GM23248 (cell line): ENCODE data around the gene NCKAP1. TPM values are rescaled to one million over a fixed set of nuclear protein-coding genes. Genes with fewer than 3 reads are reported as not detected.

ENCODE experiments used
- DNase-seq: peaks from one replicate; pipeline ENCODE4 v3.0.0-alpha.2; 2015
- H2AFZ ChIP-seq: fragments of 200-600 bp; sonication (generic); 2 replicates; pipeline ENCODE4 v1.6.1; 2016; ENCODE audit warnings: antibody characterized with exemption
- H3F3A ChIP-seq: fragments of 200-600 bp; sonication (generic); 2 replicates; pipeline ENCODE4 v1.6.1; 2016; ENCODE audit warnings: mild to moderate bottlenecking, antibody characterized with exemption, mixed run types; ENCODE audit not compliant: insufficient read depth
- H3K27ac ChIP-seq: fragments of 200-600 bp; sonication (generic); 2 replicates; pipeline ENCODE4 v1.5.1; 2016; ENCODE audit warnings: mild to moderate bottlenecking
- H3K27me3 ChIP-seq: fragments of 200-600 bp; sonication (generic); replicated peaks from 2 replicates; pipeline ENCODE4 v1.6.1; 2016; ENCODE audit warnings: mild to moderate bottlenecking; ENCODE audit not compliant: insufficient read depth
- H3K36me3 ChIP-seq: fragments of 200-600 bp; sonication (generic); 2 replicates; pipeline ENCODE4 v1.6.1; 2016; ENCODE audit warnings: low read depth, mild to moderate bottlenecking
- H3K4me1 ChIP-seq: fragments of 200-600 bp; sonication (generic); 2 replicates; pipeline ENCODE4 v1.6.1; 2016; ENCODE audit warnings: mild to moderate bottlenecking; ENCODE audit not compliant: insufficient read depth
- H3K4me2 ChIP-seq: fragments of 200-600 bp; sonication (generic); one replicate; pipeline ENCODE4 v1.6.1; 2016; ENCODE audit warnings: mild to moderate bottlenecking; ENCODE audit not compliant: unreplicated experiment
- H3K4me3 ChIP-seq: fragments of 200-600 bp; sonication (generic); 2 replicates; pipeline ENCODE4 v1.5.1; 2016; ENCODE audit warnings: mild to moderate bottlenecking
- H3K79me2 ChIP-seq: fragments of 200-600 bp; sonication (generic); 2 replicates; pipeline ENCODE4 v1.6.1; 2016; ENCODE audit warnings: mild to moderate bottlenecking; ENCODE audit not compliant: insufficient read depth
- H3K9ac ChIP-seq: fragments of 200-600 bp; sonication (generic); 2 replicates; pipeline ENCODE4 v1.6.1; 2016; ENCODE audit warnings: mild to moderate bottlenecking
- H3K9me2 ChIP-seq: fragments of 200-600 bp; sonication (generic); 2 replicates; pipeline ENCODE4 v1.6.1; 2016; ENCODE audit warnings: mixed run types, mild to moderate bottlenecking, moderate library complexity; ENCODE audit not compliant: insufficient read depth
- H3K9me3 ChIP-seq: fragments of 200-600 bp; sonication (generic); one replicate; pipeline ENCODE4 v1.6.1; 2017; ENCODE audit warnings: low read depth
- H4K20me1 ChIP-seq: fragments of 200-600 bp; sonication (generic); 2 replicates; pipeline ENCODE4 v1.6.0; 2016; ENCODE audit not compliant: insufficient read depth
- EZH2 ChIP-seq: fragments of 200-600 bp; sonication (generic); IDR thresholded peaks from 2 replicates; pipeline ENCODE4 v1.6.1; 2018; ENCODE audit warnings: antibody characterized with exemption, mild to moderate bottlenecking; ENCODE audit not compliant: insufficient read depth, poor library complexity, severe bottlenecking
- EZH2phosphoT487 ChIP-seq: fragments of 200-600 bp; sonication (generic); IDR thresholded peaks from 2 replicates; pipeline ENCODE4 v1.6.1; 2018; ENCODE audit warnings: antibody characterized with exemption, moderate library complexity, mild to moderate bottlenecking, low read depth; ENCODE audit not compliant: insufficient read depth
- WGBS, 2 experiments: methylation state at CpG; one replicate each; pipeline ENCODE4 v1.1.6; 2015 to 2017; ENCODE audit warnings: low lambda C conversion rate in 2 of 2, low coverage in 1 of 2; ENCODE audit errors: missing lambda C conversion rate in 2 of 2; 5-methylcytosine and 5-hydroxymethylcytosine counted together
- in situ Hi-C: fragments of 300-500 bp; cut with MboI; formaldehyde crosslinking; loops from 2 replicates; pipeline ENCODE4 v1.15.0; 2020
- polyA plus RNA-seq: library from polyadenylated mRNA; unstranded; fragments of >200 nt; fragmentation: Nextera tagmentation; extraction: Ambion mirVana; gene quantifications from 2 replicates; pipeline ENCODE4 v1.2.1, GENCODE V29; 2016
- total RNA-seq: library from RNA; depleted of rRNA; stranded (reverse); fragments of >200 nt; shearing (Covaris generic); gene quantifications from 2 replicates; pipeline ENCODE4 v1.2.3, GENCODE V29; 2014

Gene NCKAP1
- total and polyA plus RNA-seq, 2 experiments from 2014 or later, result 58.9 to 201 TPM

- no peaks in the 10 kb centered on the region for H3K9me2 ChIP-seq
- TF ChIP-seq EZH2phosphoT487, result no peak
- TF ChIP-seq EZH2, result no peak
- H3K27me3 ChIP-seq, result no peaks in the 10 kb centered on the region
- H3K36me3 ChIP-seq, result peaks cover 71% of the 10 kb centered on the region
- in situ Hi-C loops, result no loop called here
- WGBS, 2 experiments, result 95 to 98% methylated on average over 1 of the region's 1 CpG
- peaks cover 20% of the 10 kb centered on the region for H3K79me2 ChIP-seq
- peaks cover 22% of the 10 kb centered on the region for H3F3A ChIP-seq
- H3K9me3 ChIP-seq, result no peaks in the 10 kb centered on the region
- H3K4me1 ChIP-seq, result no peaks in the 10 kb centered on the region
- H3K4me3 ChIP-seq, result no peak overlapping the region
- DNase-seq, result no peak
- no peaks in the 10 kb centered on the region for H4K20me1 ChIP-seq
- H2AFZ ChIP-seq, result no peak overlapping the region
- no peak overlapping the region for H3K27ac ChIP-seq
- H3K9ac ChIP-seq, result no peak overlapping the region
- H3K4me2 ChIP-seq, result no peak overlapping the region
Measured at GRCh38 chr2:182980652-182981051, 57.6 kb downstream of the NCKAP1 start.

DNA sequence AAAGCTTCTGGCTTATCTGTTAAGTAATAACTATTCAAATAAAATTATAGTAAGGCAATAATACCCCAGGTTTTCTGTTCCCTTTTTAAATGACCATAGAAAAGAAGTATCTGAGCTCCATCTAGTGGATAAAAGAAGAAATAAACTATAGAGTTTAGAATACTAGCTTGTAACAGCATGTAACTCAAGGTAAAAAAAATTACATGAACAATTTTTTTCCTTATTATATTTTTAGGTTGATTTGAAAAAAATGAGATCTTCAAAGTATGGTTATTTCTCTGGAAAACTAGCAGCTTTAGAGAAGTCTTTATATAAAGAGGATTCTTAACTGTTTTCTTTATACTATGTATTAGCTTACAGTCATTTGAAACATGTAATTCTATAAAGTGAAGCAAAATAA, 58.1 kb downstream of the NCKAP1 start:
- Histone ChIP-seq H2AFZ (no peak overlapping the region), H3K36me3 (peaks cover 71% of the 10 kb centered on the region), H3K9me2 (no peaks in the 10 kb centered on the region), H3K79me2 (peaks cover 20% of the 10 kb centered on the region), H3K27ac (no peak overlapping the region), H3K9ac (no peak overlapping the region), H3K4me1 (no peaks in the 10 kb centered on the region), H3K4me3 (no peak overlapping the region), H3F3A (peaks cover 22% of the 10 kb centered on the region), H4K20me1 (no peaks in the 10 kb centered on the region), H3K9me3 (no peaks in the 10 kb centered on the region), H3K4me2 (no peak overlapping the region), H3K27me3 (no peaks in the 10 kb centered on the region)
- DNase-seq, result peak; percentile 63
- no peak for TF ChIP-seq EZH2phosphoT487
- no peak for TF ChIP-seq EZH2
- in situ Hi-C loops, result no loop called here

DNA sequence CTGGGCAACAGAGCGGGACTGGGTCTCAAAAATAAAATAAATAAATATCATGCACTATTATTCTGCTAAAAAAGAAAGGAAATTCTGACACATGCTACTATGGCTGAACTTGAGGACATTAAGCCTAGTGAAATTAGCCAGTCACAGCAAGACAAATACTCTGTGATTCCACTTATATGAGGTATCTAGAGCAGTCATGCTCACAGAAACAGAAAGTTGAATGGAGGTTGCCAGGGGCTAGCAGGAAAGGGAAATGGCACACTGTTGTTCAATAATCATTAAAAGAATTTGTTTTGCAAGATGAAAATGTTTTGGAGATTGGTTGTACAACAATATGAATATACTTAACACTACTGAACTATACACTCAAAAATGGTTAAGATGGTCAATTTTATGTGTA, 60.8 kb downstream of the NCKAP1 start:
- Histone ChIP-seq H3K27ac (no peak overlapping the region), H2AFZ (no peak overlapping the region), H3K4me3 (no peak overlapping the region), H3K9ac (no peak overlapping the region), H3K9me2 (no peaks in the 10 kb centered on the region), H3K36me3 (peaks cover 66% of the 10 kb centered on the region), H3K4me2 (no peak overlapping the region), H4K20me1 (no peaks in the 10 kb centered on the region), H3F3A (peaks cover 19% of the 10 kb centered on the region), H3K27me3 (no peaks in the 10 kb centered on the region), H3K9me3 (no peaks in the 10 kb centered on the region), H3K79me2 (peaks cover 27% of the 10 kb centered on the region), H3K4me1 (no peaks in the 10 kb centered on the region)
- TF ChIP-seq EZH2phosphoT487, result no peak
- TF ChIP-seq EZH2, result no peak
- DNase-seq, result no peak
- in situ Hi-C loops, result no loop called here
- WGBS, 2 experiments, result 100% methylated on average over 1 of the region's 1 CpG

- Histone ChIP-seq H3K9me2 (no peaks in the 10 kb centered on the region), H3K4me1 (no peaks in the 10 kb centered on the region), H3K27me3 (no peaks in the 10 kb centered on the region), H3K9me3 (no peaks in the 10 kb centered on the region), H4K20me1 (no peaks in the 10 kb centered on the region), H3K79me2 (peaks cover 64% of the 10 kb centered on the region), H3K27ac (no peak overlapping the region), H3K4me2 (no peak overlapping the region), H3F3A (peaks cover 19% of the 10 kb centered on the region), H2AFZ (no peak overlapping the region), H3K4me3 (no peak overlapping the region), H3K36me3 (peaks cover 62% of the 10 kb centered on the region), H3K9ac (no peak overlapping the region)
- DNase-seq, result no peak
- WGBS, 2 experiments, result 90 to 97% methylated on average over 1 of the region's 1 CpG
- no peak for TF ChIP-seq EZH2
- no peak for TF ChIP-seq EZH2phosphoT487
- in situ Hi-C loops, result no loop called here
Measured at GRCh38 chr2:182973441-182974352, 64.6 kb downstream of the NCKAP1 start.
